Epithelial cell of prostate (primary cell): ENCODE results near the gene YARS2.
"Not testable (repeated sequence)": the region's sequence is repeated elsewhere in the genome, so short reads cannot be mapped to it uniquely, and the experiment has no call there.

Experiments used
- DNase-seq: peaks from one replicate; pipeline ENCODE4 v3.0.0-alpha.2; 2011; ENCODE audit warnings: low read depth, low spot score
- H3K27ac ChIP-seq: fragments of 450-650 bp; 2 replicates; pipeline ENCODE4 v1.5.1; 2017; ENCODE audit warnings: mild to moderate bottlenecking

The YARS2 gene

GRCh38 chr12:32754111-32754510, 1.6 kb downstream of the YARS2 start:
- H3K27ac ChIP-seq, result peak overlapping the region; percentile 98
- DNase-seq, result no peak

DNA sequence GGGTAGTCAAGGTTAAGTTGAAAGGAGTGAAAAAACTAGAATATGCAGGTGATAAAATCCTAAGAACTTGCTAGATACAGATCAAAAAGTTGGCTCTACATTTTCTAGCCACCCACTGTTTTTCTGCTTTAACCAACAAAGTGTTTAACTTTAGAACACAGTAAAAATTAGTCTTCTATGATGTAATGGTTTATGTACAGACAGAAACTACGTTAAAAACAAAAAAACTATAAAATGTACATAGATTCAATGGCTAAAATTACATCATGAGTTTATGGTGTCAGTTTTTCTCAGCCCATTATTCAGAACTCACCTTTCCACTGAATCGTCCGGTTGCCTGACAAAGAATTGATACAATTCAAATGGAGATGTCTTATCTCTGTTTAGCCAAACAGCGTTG, 2.1 kb downstream of the YARS2 start:
- no peak for DNase-seq

GRCh38 chr12:32743264-32743663, 12.4 kb downstream of the YARS2 start:
- DNase-seq, result no peak

More for the DNA sequence above, 2.1 kb downstream of the YARS2 start:
- peak overlapping the region; percentile 98 for H3K27ac ChIP-seq

GRCh38 chr12:32742133-32742532, 13.6 kb downstream of the YARS2 start:
- DNase-seq, result no peak
- H3K27ac ChIP-seq, result no peak overlapping the region

More at GRCh38 chr12:32743264-32743663, 12.4 kb downstream of the YARS2 start:
- no peak overlapping the region for H3K27ac ChIP-seq

DNA sequence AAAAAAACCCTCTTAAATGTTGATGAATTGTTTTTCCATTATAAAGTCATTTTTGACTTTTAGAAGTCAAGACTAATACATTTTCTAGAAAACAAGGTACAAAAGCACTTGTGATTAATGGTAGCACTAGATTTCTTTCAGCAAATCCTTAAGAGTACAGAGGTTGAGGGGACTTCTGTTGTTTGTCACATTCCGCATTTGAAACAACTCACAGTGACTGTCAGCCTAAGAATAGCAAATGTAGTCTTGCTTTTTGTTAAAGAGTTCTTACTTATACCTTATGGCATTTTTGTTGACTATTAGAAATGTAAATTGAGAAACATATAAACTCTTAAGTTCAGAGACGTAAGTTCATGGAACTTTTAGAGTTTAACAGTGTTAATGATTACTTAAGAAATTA, 16.4 kb downstream of the YARS2 start:
- no peak for DNase-seq
- H3K27ac ChIP-seq, result no peak overlapping the region

DNA sequence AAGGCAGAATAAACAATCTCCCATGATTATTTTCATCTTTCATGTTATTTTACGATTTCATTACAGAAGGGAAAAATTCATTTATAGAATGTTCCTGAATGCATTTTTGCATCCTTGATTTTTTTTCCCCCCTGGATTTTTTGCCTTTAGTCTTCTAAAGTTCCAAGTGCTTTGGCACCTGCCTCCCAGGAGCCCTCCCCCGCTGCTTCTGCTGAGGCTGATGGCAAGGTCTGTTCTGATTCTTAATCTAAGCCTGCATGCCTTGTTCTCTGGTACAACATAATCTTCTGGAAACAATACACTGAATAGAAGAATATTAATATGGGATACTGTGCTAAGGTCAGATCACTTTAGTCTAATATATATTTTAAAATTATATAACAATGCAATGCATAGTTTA, 18.0 kb downstream of the YARS2 start:
- H3K27ac ChIP-seq, result no peak overlapping the region
- DNase-seq, result no peak

GRCh38 chr12:32736445-32736844, 19.3 kb downstream of the YARS2 start:
- DNase-seq, result no peak
- no peak overlapping the region for H3K27ac ChIP-seq

GRCh38 chr12:32734952-32735351, 20.7 kb downstream of the YARS2 start:
- DNase-seq, result no peak
- no peak overlapping the region for H3K27ac ChIP-seq

DNA sequence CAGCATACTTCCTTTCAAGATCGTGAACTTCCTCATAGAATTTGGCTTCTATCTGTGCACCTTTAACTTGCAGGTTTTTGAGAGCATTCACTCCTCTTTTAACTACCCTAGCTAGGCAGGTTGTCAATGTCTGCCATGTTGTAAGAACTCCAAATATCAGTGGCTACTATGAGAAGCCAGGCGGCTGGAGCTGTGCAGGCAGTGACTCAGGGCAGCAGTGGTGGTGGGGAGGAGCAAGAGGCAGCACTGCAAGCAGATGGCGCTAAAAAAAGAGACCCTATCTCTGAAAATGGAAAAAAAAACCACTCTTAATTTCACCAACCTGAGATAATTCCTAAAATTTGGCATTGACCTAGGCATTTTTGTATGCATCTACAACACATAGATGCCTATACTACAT, 28.5 kb downstream of the YARS2 start:
- DNase-seq, result no peak
- no peak overlapping the region for H3K27ac ChIP-seq

- H3K27ac ChIP-seq, result no peak overlapping the region
- no peak for DNase-seq
These were observed 29.4 kb downstream of the YARS2 start for GRCh38 chr12:32726286-32726685.

DNA sequence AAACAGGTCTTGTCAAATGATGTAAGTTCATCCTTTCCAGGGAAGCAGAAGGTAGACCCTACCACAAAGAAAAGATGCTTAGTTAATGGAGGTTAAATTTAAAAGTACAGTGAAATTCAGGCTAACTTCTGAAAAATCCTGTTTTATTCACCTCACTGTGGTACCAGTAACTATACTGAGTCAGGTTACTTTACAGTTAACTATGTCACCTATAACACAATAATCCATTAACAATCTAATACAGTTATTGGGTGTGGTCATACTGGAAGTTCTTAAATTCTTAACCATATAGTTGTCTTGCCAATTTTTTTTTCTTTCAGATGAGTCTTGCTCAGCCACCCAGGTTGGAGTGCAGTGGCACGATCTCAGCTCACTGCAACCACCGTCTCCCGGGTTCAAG, 30.4 kb downstream of the YARS2 start:
- peak overlapping the region; percentile 1 for H3K27ac ChIP-seq
- not testable (repeated sequence) for DNase-seq

GRCh38 chr12:32718926-32719325, 36.8 kb downstream of the YARS2 start:
- H3K27ac ChIP-seq, result peak overlapping the region; percentile 99
- DNase-seq, result peak; percentile 91

- DNase-seq, result no peak
These were observed 40.9 kb downstream of the YARS2 start for GRCh38 chr12:32714772-32715171.

GRCh38 chr12:32708926-32709325, 46.8 kb downstream of the YARS2 start:
- no peak for DNase-seq
- no peak overlapping the region for H3K27ac ChIP-seq

More at GRCh38 chr12:32714772-32715171, 40.9 kb downstream of the YARS2 start:
- no peak overlapping the region for H3K27ac ChIP-seq

DNA sequence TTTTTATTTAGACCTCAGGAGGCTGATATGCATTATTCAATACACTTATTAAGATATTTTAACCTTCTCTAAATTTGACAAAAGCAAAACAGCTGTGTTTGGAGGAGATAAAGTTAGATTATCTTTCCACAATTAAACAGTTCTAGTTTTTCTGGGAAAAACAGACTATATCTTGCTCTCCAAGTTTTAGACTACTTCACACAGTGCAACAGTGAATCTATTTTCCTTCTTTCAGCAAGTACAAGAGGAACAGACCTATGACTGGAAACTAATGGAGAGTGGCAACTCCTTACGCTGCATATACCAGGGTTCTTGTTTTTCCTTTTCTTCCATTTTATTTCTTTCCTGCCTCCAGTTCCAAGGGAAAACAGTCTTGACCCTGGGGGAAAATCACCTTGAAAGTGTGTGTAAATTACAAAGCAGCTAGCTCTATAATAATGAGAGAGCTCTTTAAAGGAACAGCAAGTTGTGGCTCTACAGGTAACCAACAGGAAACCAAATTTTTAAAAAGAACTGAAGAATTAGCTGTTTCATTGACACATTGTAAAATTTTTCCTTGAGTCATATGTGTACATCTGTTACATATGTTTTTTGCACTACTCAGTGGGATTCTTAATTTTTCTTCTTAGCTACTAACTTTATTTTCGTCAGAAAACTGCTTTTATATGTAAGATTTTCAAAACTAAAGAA, 49.2 kb downstream of the YARS2 start:
- no peak overlapping the region for H3K27ac ChIP-seq
- no peak for DNase-seq

DNA sequence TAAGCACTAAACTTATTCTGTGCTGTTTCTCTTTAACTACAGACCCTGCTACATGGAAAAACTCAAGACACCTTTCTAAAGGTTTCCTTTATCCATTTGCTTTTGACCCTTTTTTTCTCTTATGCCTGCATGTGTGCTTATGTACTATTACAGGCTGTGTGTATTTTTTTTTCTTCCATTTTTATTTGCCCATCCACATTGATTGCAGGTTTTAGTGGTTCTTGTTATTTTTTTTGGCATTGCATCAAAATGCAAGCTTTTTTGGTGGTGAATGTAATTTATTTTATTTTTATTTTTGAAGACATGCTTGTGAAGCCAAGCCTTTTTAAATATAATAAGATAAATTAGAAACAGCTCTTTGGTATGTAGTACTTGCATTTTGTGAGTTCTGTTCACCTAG, 49.9 kb downstream of the YARS2 start:
- no peak for DNase-seq
- no peak overlapping the region for H3K27ac ChIP-seq

DNA sequence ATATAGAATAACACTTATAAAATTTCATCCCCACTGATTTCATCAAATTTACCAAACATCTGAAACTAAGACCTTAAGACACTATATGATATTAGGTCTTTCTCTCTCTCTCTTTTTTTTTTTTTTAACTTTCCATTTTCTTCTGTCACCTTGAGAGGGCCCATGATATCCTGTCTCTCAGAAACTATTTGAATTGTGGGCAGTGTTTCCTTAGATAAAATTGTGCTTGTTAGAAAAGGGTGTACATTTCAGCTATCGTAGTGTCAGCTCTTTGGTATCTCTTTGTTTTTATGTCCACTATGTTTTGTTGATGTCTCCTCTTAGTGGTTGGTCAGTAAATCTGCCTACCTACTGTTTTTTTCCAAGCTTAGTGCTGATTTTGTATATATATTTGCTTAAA, 52.8 kb downstream of the YARS2 start:
- DNase-seq, result no peak
- H3K27ac ChIP-seq, result no peak overlapping the region

DNA sequence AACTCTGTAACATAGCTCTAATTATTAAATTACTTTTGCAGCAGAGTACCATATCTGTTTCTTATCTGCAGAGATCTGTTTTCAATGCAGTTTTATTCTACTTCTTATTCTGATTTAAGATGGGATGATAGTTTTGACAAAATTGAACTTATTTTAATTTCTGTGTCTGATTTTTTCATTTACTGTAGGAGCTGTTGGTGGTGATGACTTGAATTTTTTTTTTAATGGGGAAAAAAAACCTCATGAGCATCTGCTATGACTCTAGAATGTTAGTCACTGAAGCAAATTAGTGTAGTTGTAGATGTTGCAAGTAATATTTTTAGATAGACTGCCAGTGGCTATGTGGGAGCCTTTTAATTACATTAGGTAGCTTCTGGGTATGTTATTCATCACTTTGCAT, 53.2 kb downstream of the YARS2 start:
- no peak for DNase-seq
- H3K27ac ChIP-seq, result no peak overlapping the region

- not testable (repeated sequence) for DNase-seq, H3K27ac ChIP-seq
These were observed 56.3 kb downstream of the YARS2 start for GRCh38 chr12:32699437-32699836.

DNA sequence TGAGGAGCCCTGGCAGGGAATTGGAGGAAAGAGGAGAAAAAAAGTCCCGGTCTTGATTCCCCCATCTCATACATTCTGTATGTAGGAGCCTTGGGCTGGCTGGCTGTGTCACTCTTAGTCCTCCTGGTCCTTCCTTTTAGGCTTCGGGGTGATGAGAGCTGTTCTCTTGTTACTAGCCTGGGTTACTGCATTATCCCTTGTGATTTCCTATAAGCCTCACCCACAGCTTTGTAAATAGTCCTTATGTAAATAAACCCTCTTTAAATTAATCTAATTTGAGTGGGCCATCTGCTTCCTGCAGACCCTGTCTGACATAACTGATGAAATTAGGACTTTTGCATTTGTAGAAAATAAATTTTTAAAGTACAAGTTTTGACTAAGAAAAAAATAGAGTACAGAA, 57.4 kb downstream of the YARS2 start:
- no peak for DNase-seq
- H3K27ac ChIP-seq, result no peak overlapping the region

DNA sequence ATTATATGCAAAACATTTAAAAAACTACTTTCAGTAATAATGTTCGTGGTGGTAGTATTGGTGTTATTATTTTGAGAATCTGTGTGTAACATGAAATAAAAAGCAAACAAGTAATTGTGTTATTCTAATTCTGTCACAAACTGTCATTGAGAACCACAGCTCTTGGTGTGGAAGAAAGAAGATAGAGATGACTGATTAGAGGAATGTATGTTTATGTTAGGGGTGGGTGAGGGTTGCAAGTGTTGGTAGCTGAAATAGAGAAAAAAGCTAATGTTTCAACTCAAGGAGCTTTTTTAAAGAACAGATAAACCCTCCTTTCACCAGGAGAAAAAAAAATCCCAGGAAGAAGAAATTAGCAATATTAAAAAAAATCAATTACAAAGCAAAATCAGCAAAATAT, 58.3 kb downstream of the YARS2 start:
- no peak overlapping the region for H3K27ac ChIP-seq
- DNase-seq, result no peak
